Psoas muscle (tissue), 8 donors: Measurements from ENCODE around the gene CFAP299. TPM values are rescaled to one million over a fixed set of nuclear protein-coding genes. Genes with fewer than 3 reads are reported as not detected.
"Not testable (repeated sequence)": the region's sequence is repeated elsewhere in the genome, so short reads cannot be mapped to it uniquely, and the experiment has no call there.

ENCODE experiments used
- ATAC-seq, 4 donors: fragments of 200-7000 bp; cut with Tn5 transposase; one replicate each; pipeline ENCODE4 v1.9.1; 2020; ENCODE audit warnings: moderate library complexity in 3 of 4, mild to moderate bottlenecking in 2 of 4
- DNase-seq, 2 donors: peaks; one replicate each; pipeline ENCODE4 v3.0.0-alpha.2; 2020
- H3K27ac ChIP-seq: fragments of 200-600 bp; one replicate; pipeline ENCODE4 v1.8.0; 2022
- H3K27me3 ChIP-seq, 3 donors: fragments of 200-600 bp in 1 of 3; one replicate each; pipeline versions ENCODE4 v1.6.1 to v1.8.0; 2013 to 2022; ENCODE audit warnings: low read length in 2 of 3, mild to moderate bottlenecking in 2 of 3, moderate library complexity in 1 of 3; ENCODE audit not compliant: insufficient read depth in 3 of 3
- H3K36me3 ChIP-seq, 2 donors: fragments of 200-600 bp in 1 of 2; one replicate each; pipeline versions ENCODE4 v1.6.1 to v1.8.0; 2013 to 2022; ENCODE audit warnings: low read depth in 1 of 2, mild to moderate bottlenecking in 1 of 2, moderate library complexity in 1 of 2; ENCODE audit not compliant: insufficient read depth in 1 of 2
- H3K4me1 ChIP-seq: fragments of 200-600 bp; one replicate; pipeline ENCODE4 v1.8.0; 2022
- H3K4me3 ChIP-seq: fragments of 200-600 bp; one replicate; pipeline ENCODE4 v1.8.0; 2022; ENCODE audit warnings: mild to moderate bottlenecking
- H3K9me3 ChIP-seq: fragments of 200-600 bp; one replicate; pipeline ENCODE4 v1.8.0; 2022
- WGBS, 3 donors: extraction: QIAGEN DNeasy Blood & Tissue Kit; methylation state at CpG; one replicate each; pipeline versions ENCODE4 v1.1.6 to v1.1.7; 2013; 5-methylcytosine and 5-hydroxymethylcytosine counted together
- intact Hi-C, 2 donors: fragments of 100-400 bp; cut with DNase I; formaldehyde crosslinking; loops; one replicate each; pipeline versions ENCODE4 v1.11.0 to v1.14.2; 2022
- polyA plus RNA-seq, 3 donors: library from polyadenylated mRNA; stranded (reverse); fragments of 200-250 nt; gene quantifications; one replicate each; pipeline ENCODE4 v1.2.3, GENCODE V29; 2013
- total RNA-seq, 4 donors: library from RNA; stranded (reverse); fragmentation: NEBNext Ultra II Directional in 2 of 4; extraction: Animal tissue kit (Norgen Biotek cat#: 25700) in 2 of 4; gene quantifications; one replicate each; pipeline versions ENCODE4 v1.2.1 to v1.2.4, GENCODE V29; 2021 to 2023
- TF ChIP-seq, protein P1 (sequence below): fragments of 200-600 bp; IDR thresholded peaks from one replicate; pipeline ENCODE4 v1.8.0; 2022; ENCODE audit warnings: antibody characterized with exemption
- donor health status: healthy with polysubstance abuse.
- donor health status: DM: no; HTN: no; CAD: no; lungs with moderate emphysema.
- donor health status: Bipolar disorder and iron deficiency.
- donor health status: healthy.
- donor health status: DM: yes; HTN: yes; CAD: no.
- donor health status: DM: no; HTN: no; CAD: no.
- donor health status: DM: no; HTN: no; CAD: no.
- donor health status: DM: yes; HTN: yes; CAD: no.

Gene CFAP299
- total and polyA plus RNA-seq, 7 donors = not detected

GRCh38 chr4:80655662-80656061 is 320.1 kb downstream of the CFAP299 start:
- H3K36me3 ChIP-seq = no peaks in the 10 kb centered on the region
- no peak overlapping the region for H3K27ac ChIP-seq
- DNase-seq (no peak), ATAC-seq (no peak)
- intact Hi-C loops = no loop called here
- no peak overlapping the region for H3K4me3 ChIP-seq
- TF ChIP-seq, protein P1, sequence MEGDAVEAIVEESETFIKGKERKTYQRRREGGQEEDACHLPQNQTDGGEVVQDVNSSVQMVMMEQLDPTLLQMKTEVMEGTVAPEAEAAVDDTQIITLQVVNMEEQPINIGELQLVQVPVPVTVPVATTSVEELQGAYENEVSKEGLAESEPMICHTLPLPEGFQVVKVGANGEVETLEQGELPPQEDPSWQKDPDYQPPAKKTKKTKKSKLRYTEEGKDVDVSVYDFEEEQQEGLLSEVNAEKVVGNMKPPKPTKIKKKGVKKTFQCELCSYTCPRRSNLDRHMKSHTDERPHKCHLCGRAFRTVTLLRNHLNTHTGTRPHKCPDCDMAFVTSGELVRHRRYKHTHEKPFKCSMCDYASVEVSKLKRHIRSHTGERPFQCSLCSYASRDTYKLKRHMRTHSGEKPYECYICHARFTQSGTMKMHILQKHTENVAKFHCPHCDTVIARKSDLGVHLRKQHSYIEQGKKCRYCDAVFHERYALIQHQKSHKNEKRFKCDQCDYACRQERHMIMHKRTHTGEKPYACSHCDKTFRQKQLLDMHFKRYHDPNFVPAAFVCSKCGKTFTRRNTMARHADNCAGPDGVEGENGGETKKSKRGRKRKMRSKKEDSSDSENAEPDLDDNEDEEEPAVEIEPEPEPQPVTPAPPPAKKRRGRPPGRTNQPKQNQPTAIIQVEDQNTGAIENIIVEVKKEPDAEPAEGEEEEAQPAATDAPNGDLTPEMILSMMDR = no peak
- WGBS, 3 donors = 37 to 49% (median 47%) methylated on average over 2 of the region's 2 CpGs
- H3K27me3 ChIP-seq = no peaks in the 10 kb centered on the region
- no peaks in the 10 kb centered on the region for H3K4me1 ChIP-seq
- peaks cover 3% of the 10 kb centered on the region for H3K9me3 ChIP-seq

- H3K27ac ChIP-seq, H3K27me3 ChIP-seq, DNase-seq, ATAC-seq, H3K4me1 ChIP-seq, H3K9me3 ChIP-seq, H3K4me3 ChIP-seq, intact Hi-C loops, H3K36me3 ChIP-seq: not testable (repeated sequence)
- 90 to 98% (median 95%) methylated on average over 3 of the region's 3 CpGs for WGBS, 3 donors
Observed at GRCh38 chr4:80670118-80670517, 334.6 kb downstream of the CFAP299 start.

GRCh38 chr4:80678413-80678812 is 342.9 kb downstream of the CFAP299 start:
- Histone ChIP-seq H3K4me1 (no peaks in the 10 kb centered on the region), H3K27me3 (no peaks in the 10 kb centered on the region), H3K4me3 (no peak overlapping the region), H3K36me3 (no peaks in the 10 kb centered on the region), H3K27ac (no peak overlapping the region), H3K9me3 (no peaks in the 10 kb centered on the region)
- TF ChIP-seq, protein P1 = no peak
- intact Hi-C loops = no loop called here
- ATAC-seq (no peak), DNase-seq (no peak)

- ATAC-seq (no peak), DNase-seq (no peak)
- TF ChIP-seq, protein P1 = no peak
- H3K36me3 ChIP-seq = no peaks in the 10 kb centered on the region
- no peaks in the 10 kb centered on the region for H3K27me3 ChIP-seq
- H3K9me3 ChIP-seq = no peaks in the 10 kb centered on the region
- no peak overlapping the region for H3K4me3 ChIP-seq
- intact Hi-C loops = no loop called here
- no peak overlapping the region for H3K27ac ChIP-seq
- no peaks in the 10 kb centered on the region for H3K4me1 ChIP-seq
Observed at GRCh38 chr4:80680934-80681333, 345.4 kb downstream of the CFAP299 start.

GRCh38 chr4:80685214-80685613 is 349.7 kb downstream of the CFAP299 start:
- ATAC-seq (no peak), DNase-seq (no peak)
- intact Hi-C loops = no loop called here
- no peak overlapping the region for H3K27ac ChIP-seq
- no peaks in the 10 kb centered on the region for H3K36me3 ChIP-seq
- H3K27me3 ChIP-seq = no peaks in the 10 kb centered on the region
- H3K4me3 ChIP-seq = no peak overlapping the region
- no peaks in the 10 kb centered on the region for H3K9me3 ChIP-seq
- no peaks in the 10 kb centered on the region for H3K4me1 ChIP-seq
- TF ChIP-seq, protein P1 = no peak

DNA sequence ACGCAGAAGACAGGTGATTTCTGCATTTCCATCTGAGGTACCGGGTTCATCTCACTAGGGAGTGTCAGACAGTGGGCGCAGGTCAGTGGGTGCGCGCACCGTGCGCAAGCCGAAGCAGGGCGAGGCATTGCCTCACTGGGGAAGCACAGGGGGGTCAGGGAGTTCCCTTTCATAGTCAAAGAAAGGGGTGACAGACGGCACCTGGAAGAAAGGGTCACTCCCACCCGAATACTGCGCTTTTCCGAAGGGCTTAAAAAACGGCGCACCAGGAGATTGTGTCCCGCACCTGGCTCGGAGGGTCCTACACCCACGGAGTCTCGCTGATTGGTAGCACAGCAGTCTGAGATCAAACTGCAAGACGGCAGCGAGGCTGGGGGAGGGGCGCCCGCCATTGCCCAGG is 352.2 kb downstream of the CFAP299 start:
- ATAC-seq, H3K27me3 ChIP-seq, intact Hi-C loops, H3K4me3 ChIP-seq, H3K9me3 ChIP-seq, H3K36me3 ChIP-seq, H3K27ac ChIP-seq, DNase-seq, H3K4me1 ChIP-seq: not testable (repeated sequence)
- 90 to 91% (median 91%) methylated on average over 22 to 23 of the region's 23 CpGs for WGBS, 3 donors
